ENCODE data around the gene RAC3. TPM values are rescaled to one million over a fixed set of nuclear protein-coding genes. Genes with fewer than 3 reads are reported as not detected.

The RAC3 gene
- total and polyA plus RNA-seq, 2 experiments from 2014 or later, result 9.9 to 73.7 TPM

GRCh38 chr17:82018989-82019689 is 12.3 kb upstream of the RAC3 start:
- Histone ChIP-seq H3K27ac (peak overlapping the region; percentile 9), H3K9me3 (ENCODE audit: low read depth) (no peaks in the 10 kb centered on the region), H3K4me1 (ENCODE audit: low read depth) (no peaks in the 10 kb centered on the region), H3K36me3 (no peaks in the 10 kb centered on the region), H3K27me3 (no peaks in the 10 kb centered on the region), H3K4me3 (no peak overlapping the region)
- no peak for TF ChIP-seq CTCF (IDR thresholded peaks at IDR 0.05; ENCODE audit: low read depth, low read length)
- DNase-seq (ENCODE audit: low read depth in 1 of 2, low spot score in 1 of 2), result no peak

- no peaks in the 10 kb centered on the region for H3K9me3 ChIP-seq (ENCODE audit: low read depth)
- peak; percentile 73 for TF ChIP-seq CTCF (IDR thresholded peaks at IDR 0.05; ENCODE audit: low read depth, low read length)
- H3K27ac ChIP-seq, result no peak overlapping the region
- H3K36me3 ChIP-seq, result no peaks in the 10 kb centered on the region
- no peaks in the 10 kb centered on the region for H3K27me3 ChIP-seq
- H3K4me3 ChIP-seq, result no peak overlapping the region
- DNase-seq (ENCODE audit: low read depth in 1 of 2, low spot score in 1 of 2), result peak; percentile 50 to 80
- no peaks in the 10 kb centered on the region for H3K4me1 ChIP-seq (ENCODE audit: low read depth)
These were observed 11.5 kb upstream of the RAC3 start for GRCh38 chr17:82019690-82020571.

- no peak for TF ChIP-seq CTCF (IDR thresholded peaks at IDR 0.05; ENCODE audit: low read depth, low read length)
- Histone ChIP-seq H3K36me3 (no peaks in the 10 kb centered on the region), H3K9me3 (ENCODE audit: low read depth) (no peaks in the 10 kb centered on the region), H3K4me1 (ENCODE audit: low read depth) (no peaks in the 10 kb centered on the region), H3K27me3 (no peaks in the 10 kb centered on the region), H3K4me3 (no peak overlapping the region), H3K27ac (no peak overlapping the region)
- no peak for DNase-seq (ENCODE audit: low read depth in 1 of 2, low spot score in 1 of 2)
These were observed 10.8 kb upstream of the RAC3 start for GRCh38 chr17:82020572-82021106.

GRCh38 chr17:82021107-82021899 is 10.2 kb upstream of the RAC3 start:
- TF ChIP-seq CTCF (IDR thresholded peaks at IDR 0.05; ENCODE audit: low read depth, low read length), result peak; percentile 76
- H3K9me3 ChIP-seq (ENCODE audit: low read depth), result no peaks in the 10 kb centered on the region
- no peaks in the 10 kb centered on the region for H3K36me3 ChIP-seq
- no peak overlapping the region for H3K27ac ChIP-seq
- peak; percentile 74 to 82 for DNase-seq (ENCODE audit: low read depth in 1 of 2, low spot score in 1 of 2)
- no peaks in the 10 kb centered on the region for H3K4me1 ChIP-seq (ENCODE audit: low read depth)
- no peaks in the 10 kb centered on the region for H3K27me3 ChIP-seq
- H3K4me3 ChIP-seq, result peak overlapping the region; percentile 61

- H3K36me3 ChIP-seq, result no peaks in the 10 kb centered on the region
- peak overlapping the region; percentile 61 for H3K4me3 ChIP-seq
- no peak overlapping the region for H3K27ac ChIP-seq
- H3K9me3 ChIP-seq (ENCODE audit: low read depth), result no peaks in the 10 kb centered on the region
- no peak for TF ChIP-seq CTCF (IDR thresholded peaks at IDR 0.05; ENCODE audit: low read depth, low read length)
- H3K4me1 ChIP-seq (ENCODE audit: low read depth), result no peaks in the 10 kb centered on the region
- no peak for DNase-seq (ENCODE audit: low read depth in 1 of 2, low spot score in 1 of 2)
- H3K27me3 ChIP-seq, result no peaks in the 10 kb centered on the region
These were observed 9.6 kb upstream of the RAC3 start for GRCh38 chr17:82021900-82022309.
